ENCODE results near the gene CENPS. TPM values are rescaled to one million over a fixed set of nuclear protein-coding genes. Genes with fewer than 3 reads are reported as not detected.

The CENPS gene
- total RNA-seq, 2 experiments from 2014 or later, result 16.1 to 20.7 TPM

- H3K27ac Mint-ChIP-seq, result no peak overlapping the region
- no peak for DNase-seq
- H3K27me3 Mint-ChIP-seq, result no peaks in the 10 kb centered on the region
- peaks cover 14% of the 10 kb centered on the region for H3K4me1 Mint-ChIP-seq
- no peaks in the 10 kb centered on the region for H3K9me3 Mint-ChIP-seq
- no peak overlapping the region for H3K4me3 Mint-ChIP-seq
- peaks cover 7% of the 10 kb centered on the region for H3K36me3 Mint-ChIP-seq (ENCODE audit: low read depth)
- CTCF ChIA-PET, result interaction anchor here (0.5 to 1.8 kb wide), 4 partner anchors 9 to 59 kb away, joined by 3 to 4 read pairs (median 3); partner anchors contain the start of gene CENPS
- POLR2A ChIA-PET, result no interaction called here
Observed at GRCh38 chr1:10489291-10490055, 59.2 kb downstream of the CENPS start.

GRCh38 chr1:10490286-10490970 is 60.2 kb downstream of the CENPS start:
- H3K36me3 Mint-ChIP-seq (ENCODE audit: low read depth), result peaks cover 7% of the 10 kb centered on the region
- H3K4me1 Mint-ChIP-seq, result peaks cover 21% of the 10 kb centered on the region
- no peaks in the 10 kb centered on the region for H3K27me3 Mint-ChIP-seq
- POLR2A ChIA-PET, result no interaction called here
- H3K9me3 Mint-ChIP-seq, result no peaks in the 10 kb centered on the region
- no peak for DNase-seq
- CTCF ChIA-PET, result interaction anchor here (0.5 to 8.4 kb wide), 3 partner anchors 10 to 60 kb away, joined by 3 to 61 read pairs (median 3); partner anchors contain the start of gene CENPS
- no peak overlapping the region for H3K27ac Mint-ChIP-seq
- H3K4me3 Mint-ChIP-seq, result no peak overlapping the region

Other genes with a start within 250 kb of the CENPS start
- 10 to 100 TPM; 14.1 to 15.6 TPM for gene KIF1B, start 219.9 kb upstream of the CENPS start, total RNA-seq
- 10 to 100 TPM; 65.0 to 68.7 TPM for gene PGD, start 31.4 kb upstream of the CENPS start, total RNA-seq
- under 1 TPM in 1 of 2 experiments, not detected in 1; 0.30 TPM for gene CORT, start 19.6 kb downstream of the CENPS start, total RNA-seq
- gene DFFA, start 42.1 kb downstream of the CENPS start, total RNA-seq, result 10 to 100 TPM; 28.1 to 28.6 TPM
- gene PEX14, start 44.5 kb downstream of the CENPS start, total RNA-seq, result 10 to 100 TPM; 23.4 to 24.4 TPM